Measurements from ENCODE around the gene GNLY.

DNA sequence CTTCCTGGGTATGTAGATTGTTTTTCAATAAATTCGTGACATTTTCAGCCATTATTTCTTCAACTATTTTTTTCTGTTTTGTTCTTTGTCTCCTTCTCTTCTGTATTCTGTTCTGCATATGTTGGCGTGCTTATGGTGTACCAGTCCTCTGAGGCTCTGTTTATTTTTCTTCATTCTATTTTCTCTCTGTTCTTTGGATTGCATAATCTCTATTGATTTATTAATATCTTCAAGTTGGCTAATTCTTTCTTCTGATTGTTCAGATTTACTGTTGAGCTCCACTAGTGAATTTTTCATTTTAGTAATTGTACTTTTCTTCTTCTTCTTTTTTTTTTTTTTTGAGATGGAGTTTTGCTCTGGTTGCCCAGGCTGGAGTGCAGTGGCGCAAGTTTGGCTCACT, 9.9 kb downstream of the GNLY start:
- TF ChIP-seq, protein P1, sequence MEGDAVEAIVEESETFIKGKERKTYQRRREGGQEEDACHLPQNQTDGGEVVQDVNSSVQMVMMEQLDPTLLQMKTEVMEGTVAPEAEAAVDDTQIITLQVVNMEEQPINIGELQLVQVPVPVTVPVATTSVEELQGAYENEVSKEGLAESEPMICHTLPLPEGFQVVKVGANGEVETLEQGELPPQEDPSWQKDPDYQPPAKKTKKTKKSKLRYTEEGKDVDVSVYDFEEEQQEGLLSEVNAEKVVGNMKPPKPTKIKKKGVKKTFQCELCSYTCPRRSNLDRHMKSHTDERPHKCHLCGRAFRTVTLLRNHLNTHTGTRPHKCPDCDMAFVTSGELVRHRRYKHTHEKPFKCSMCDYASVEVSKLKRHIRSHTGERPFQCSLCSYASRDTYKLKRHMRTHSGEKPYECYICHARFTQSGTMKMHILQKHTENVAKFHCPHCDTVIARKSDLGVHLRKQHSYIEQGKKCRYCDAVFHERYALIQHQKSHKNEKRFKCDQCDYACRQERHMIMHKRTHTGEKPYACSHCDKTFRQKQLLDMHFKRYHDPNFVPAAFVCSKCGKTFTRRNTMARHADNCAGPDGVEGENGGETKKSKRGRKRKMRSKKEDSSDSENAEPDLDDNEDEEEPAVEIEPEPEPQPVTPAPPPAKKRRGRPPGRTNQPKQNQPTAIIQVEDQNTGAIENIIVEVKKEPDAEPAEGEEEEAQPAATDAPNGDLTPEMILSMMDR (IDR thresholded peaks at IDR 0.05) = no peak
- TF ChIP-seq POLR2A (IDR thresholded peaks at IDR 0.05) (no peak), EP300 (IDR thresholded peaks at IDR 0.05) (no peak)

Measured in upper lobe of left lung (tissue), 4 donors.